BE2C (cell line): ENCODE measurements around the gene ZNF579.
"Not testable (repeated sequence)": the region's sequence is repeated elsewhere in the genome, so short reads cannot be mapped to it uniquely, and the experiment has no call there.

Experiments
- DNase-seq: peaks from one replicate; pipeline ENCODE4 v3.0.0-alpha.2; 2020
- H3K27me3 ChIP-seq: fragments of 250-450 bp; sonication (Bioruptor Pico); 2 replicates; pipeline ENCODE4 v1.5.1; 2020; ENCODE audit warnings: mild to moderate bottlenecking
- H3K36me3 ChIP-seq: fragments of 250-450 bp; sonication (Bioruptor Pico); 2 replicates; pipeline ENCODE4 v1.5.1; 2020; ENCODE audit warnings: mild to moderate bottlenecking
- H3K4me1 ChIP-seq: fragments of 250-450 bp; sonication (Bioruptor Pico); 2 replicates; pipeline ENCODE4 v1.5.1; 2020
- H3K4me3 ChIP-seq: 2 replicates; pipeline ENCODE4 v1.5.1; 2011; ENCODE audit warnings: low read depth, low read length
- H3K9me3 ChIP-seq: fragments of 250-450 bp; sonication (Bioruptor Pico); 2 replicates; pipeline ENCODE4 v1.5.1; 2020
- TF ChIP-seq, protein P1 (sequence below): IDR thresholded peaks from 2 replicates; pipeline ENCODE4 v1.5.1; 2012; ENCODE audit warnings: mild to moderate bottlenecking, low read depth, low read length

The ZNF579 gene

DNA sequence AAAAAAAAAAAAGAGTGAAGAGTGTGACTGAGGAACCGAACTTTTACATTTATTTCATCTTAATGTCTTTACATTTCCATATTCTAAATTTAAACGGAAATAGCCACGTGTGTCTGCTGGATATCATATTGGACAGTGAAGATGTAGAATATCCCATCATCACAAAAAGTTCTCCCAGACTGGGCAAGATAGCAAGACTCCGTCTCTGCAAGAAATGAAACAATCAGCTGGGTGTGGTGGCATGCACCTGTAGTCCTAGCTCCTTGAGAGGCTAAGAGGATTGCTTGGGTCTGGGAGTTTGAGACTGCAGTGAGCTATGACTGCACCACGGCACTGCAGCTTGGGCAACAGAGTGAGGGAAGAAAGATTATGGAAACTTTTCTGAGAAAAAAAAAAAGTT lies 3.9 kb downstream of the ZNF579 start:
- Histone ChIP-seq H3K4me3 (no peak overlapping the region), H3K27me3 (no peaks in the 10 kb centered on the region), H3K9me3 (no peaks in the 10 kb centered on the region), H3K36me3 (peaks cover 12% of the 10 kb centered on the region), H3K4me1 (no peaks in the 10 kb centered on the region; the same call in 1 of the 2 replicates)
- TF ChIP-seq, protein P1, sequence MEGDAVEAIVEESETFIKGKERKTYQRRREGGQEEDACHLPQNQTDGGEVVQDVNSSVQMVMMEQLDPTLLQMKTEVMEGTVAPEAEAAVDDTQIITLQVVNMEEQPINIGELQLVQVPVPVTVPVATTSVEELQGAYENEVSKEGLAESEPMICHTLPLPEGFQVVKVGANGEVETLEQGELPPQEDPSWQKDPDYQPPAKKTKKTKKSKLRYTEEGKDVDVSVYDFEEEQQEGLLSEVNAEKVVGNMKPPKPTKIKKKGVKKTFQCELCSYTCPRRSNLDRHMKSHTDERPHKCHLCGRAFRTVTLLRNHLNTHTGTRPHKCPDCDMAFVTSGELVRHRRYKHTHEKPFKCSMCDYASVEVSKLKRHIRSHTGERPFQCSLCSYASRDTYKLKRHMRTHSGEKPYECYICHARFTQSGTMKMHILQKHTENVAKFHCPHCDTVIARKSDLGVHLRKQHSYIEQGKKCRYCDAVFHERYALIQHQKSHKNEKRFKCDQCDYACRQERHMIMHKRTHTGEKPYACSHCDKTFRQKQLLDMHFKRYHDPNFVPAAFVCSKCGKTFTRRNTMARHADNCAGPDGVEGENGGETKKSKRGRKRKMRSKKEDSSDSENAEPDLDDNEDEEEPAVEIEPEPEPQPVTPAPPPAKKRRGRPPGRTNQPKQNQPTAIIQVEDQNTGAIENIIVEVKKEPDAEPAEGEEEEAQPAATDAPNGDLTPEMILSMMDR, result no peak
- no peak for DNase-seq

DNA sequence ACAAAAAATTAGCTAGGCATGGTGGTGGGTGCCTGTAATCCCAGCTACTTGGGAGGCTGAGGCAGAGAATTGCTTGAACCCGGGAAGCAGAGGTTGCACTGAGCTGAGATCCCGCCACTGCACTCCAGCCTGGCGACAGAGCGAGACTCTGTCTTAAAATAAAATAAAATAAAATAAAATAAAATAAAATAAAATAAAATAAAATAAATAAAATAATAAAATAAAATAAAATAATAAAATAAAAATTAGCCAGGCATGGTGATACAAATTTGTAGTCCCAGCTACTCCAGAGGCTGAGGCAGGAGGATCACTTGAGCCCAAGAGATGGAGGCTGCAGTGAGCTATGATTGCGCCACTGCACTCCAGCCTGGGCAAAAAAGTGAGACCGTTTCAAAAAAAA lies 6.7 kb downstream of the ZNF579 start:
- not testable (repeated sequence) for H3K27me3 ChIP-seq, H3K4me3 ChIP-seq, H3K4me1 ChIP-seq, DNase-seq, H3K9me3 ChIP-seq
- peaks cover 12% of the 10 kb centered on the region for H3K36me3 ChIP-seq

DNA sequence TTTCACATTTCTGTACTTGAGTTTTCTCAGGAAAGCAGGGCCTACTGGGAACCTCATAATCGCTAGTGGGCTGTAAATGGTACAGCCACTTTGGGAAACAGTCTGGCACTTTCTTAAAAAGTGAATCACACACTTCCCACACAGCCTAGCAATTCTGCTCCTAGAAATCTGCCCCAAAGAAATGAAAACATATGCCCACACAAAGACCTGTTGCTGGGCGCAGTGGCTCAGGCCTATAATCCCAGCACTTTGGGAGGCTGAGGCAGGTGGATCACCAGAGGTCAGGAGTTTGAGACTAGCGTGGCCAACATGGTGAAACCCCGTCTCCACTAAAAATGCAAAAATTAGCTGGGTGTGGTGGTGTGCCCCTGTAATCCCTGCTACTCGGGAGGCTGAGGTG lies 11.2 kb downstream of the ZNF579 start:
- not testable (repeated sequence) for H3K27me3 ChIP-seq, H3K4me1 ChIP-seq, H3K9me3 ChIP-seq, H3K36me3 ChIP-seq, DNase-seq, H3K4me3 ChIP-seq

DNA sequence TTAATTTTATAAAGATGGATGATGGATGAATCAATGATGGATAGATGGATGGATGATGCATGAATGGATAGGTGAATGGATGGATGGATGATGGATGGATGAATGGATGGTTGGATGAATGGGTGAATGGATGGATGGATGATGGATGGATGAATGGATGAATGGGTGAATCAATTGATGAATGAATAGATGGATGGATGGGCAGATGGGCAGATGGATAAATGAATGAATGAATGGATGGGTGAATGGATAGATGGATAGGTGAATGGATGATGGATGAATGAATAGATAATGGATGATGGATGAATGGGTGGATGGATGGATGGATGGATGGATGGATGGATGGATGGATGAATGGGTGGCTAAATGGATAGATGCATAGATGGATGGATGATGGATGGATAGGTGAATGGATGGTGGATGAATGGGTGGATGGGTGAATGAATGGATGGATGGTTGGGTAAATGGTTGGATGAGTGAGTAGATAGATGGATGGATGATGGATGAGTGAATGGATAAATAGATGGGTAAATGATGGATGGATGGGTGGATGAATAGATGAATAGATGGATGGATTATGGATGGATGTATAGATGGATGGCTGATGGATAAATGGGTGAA lies 12.8 kb downstream of the ZNF579 start:
- DNase-seq, result no peak
- H3K27me3 ChIP-seq, result no peaks in the 10 kb centered on the region
- H3K9me3 ChIP-seq, result no peaks in the 10 kb centered on the region
- H3K36me3 ChIP-seq, result no peaks in the 10 kb centered on the region
- H3K4me3 ChIP-seq, result no peak overlapping the region
- H3K4me1 ChIP-seq, result no peaks in the 10 kb centered on the region
- TF ChIP-seq, protein P1, result no peak

DNA sequence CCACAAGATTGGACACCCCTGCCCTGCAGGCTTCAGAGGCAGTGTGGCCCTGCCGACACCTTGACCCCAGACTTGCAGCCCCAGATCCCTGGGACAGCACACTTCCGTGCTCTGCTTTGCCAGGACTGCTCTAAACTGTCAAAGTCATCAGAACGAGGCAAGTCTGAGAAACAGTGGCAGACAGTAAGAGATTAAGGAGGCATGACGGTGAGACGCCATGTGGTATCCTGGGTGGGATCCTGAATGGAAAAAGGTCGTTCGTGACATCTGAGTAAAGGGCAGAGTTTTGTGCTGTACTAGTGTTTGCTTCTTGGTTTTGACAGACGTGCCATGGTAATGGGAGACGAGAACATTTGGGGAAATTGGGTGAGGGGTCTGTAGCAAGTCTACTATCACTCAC lies 13.8 kb downstream of the ZNF579 start:
- H3K9me3 ChIP-seq, result no peaks in the 10 kb centered on the region
- TF ChIP-seq, protein P1, result no peak
- H3K36me3 ChIP-seq, result no peaks in the 10 kb centered on the region
- H3K27me3 ChIP-seq, result no peaks in the 10 kb centered on the region
- H3K4me3 ChIP-seq, result no peak overlapping the region
- DNase-seq, result no peak
- no peaks in the 10 kb centered on the region for H3K4me1 ChIP-seq

DNA sequence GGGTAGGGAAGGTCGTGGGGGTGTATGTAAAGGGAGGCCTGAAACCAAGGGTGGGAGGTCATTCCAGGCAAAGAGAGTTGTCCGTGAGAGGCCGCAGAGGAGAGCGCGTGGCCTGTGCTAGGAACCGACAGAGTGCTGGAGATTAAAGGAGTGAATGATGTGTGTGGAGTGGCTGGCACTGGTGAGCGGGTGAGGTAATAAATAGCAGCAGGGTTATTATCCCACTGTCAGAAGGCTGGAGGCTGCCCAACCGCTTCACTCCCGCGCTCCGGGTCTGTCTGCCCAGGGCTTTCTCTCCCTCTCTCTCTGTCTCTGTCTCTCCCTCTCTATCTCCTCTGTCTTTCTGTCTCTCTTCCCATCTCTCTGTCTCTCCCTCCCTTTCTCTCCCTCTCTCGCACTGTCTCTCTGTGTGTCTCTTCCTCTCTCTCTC lies 17.4 kb downstream of the ZNF579 start:
- H3K4me3 ChIP-seq, result no peak overlapping the region
- no peaks in the 10 kb centered on the region for H3K9me3 ChIP-seq
- TF ChIP-seq, protein P1, result no peak
- H3K27me3 ChIP-seq, result no peaks in the 10 kb centered on the region
- no peaks in the 10 kb centered on the region for H3K4me1 ChIP-seq
- no peaks in the 10 kb centered on the region for H3K36me3 ChIP-seq
- DNase-seq, result no peak

DNA sequence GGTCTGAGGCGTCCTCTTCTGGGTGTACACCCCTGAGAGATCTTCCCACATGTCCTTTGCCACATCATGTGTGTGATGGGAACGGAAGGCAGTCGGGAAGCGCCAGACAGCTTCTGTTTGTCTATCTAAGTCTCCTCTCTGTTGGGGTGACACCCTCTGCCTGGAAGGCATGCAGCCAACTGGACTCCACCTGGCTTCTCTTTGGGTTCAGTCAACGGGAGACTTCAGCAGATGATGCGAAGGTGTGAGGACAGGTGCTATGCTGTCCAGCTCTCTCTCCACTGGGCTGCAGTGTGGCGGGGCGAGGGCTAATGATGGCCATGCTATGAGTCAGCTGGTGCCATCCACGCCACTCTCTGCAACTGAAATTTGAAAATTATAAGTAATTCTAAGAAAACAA lies 21.0 kb downstream of the ZNF579 start:
- TF ChIP-seq, protein P1, result no peak
- Histone ChIP-seq H3K4me1 (no peaks in the 10 kb centered on the region), H3K4me3 (no peak overlapping the region), H3K9me3 (no peaks in the 10 kb centered on the region), H3K27me3 (no peaks in the 10 kb centered on the region), H3K36me3 (no peaks in the 10 kb centered on the region)
- no peak for DNase-seq
